K562 (cell line): Measurements from ENCODE around the gene SGMS1. TPM values are rescaled to one million over a fixed set of nuclear protein-coding genes. Genes with fewer than 3 reads are reported as not detected.

Experiments
- ATAC-seq: fragments of 200-7000 bp; cut with Tn5 transposase; 3 replicates; pipeline ENCODE4 v1.9.1; 2020; ENCODE audit warnings: moderate library complexity
- BruUV-seq: library from RNA; stranded (reverse); fragments of 400-500 nt; replicated peaks from 2 replicates; lab custom pipeline; 2021; lab: Mats Ljungman, UMichigan
- CTCF ChIA-PET: fragments of 300-600 bp; formaldehyde crosslinking; extraction: SDS; loops from one replicate; lab custom pipeline; 2021; ENCODE audit warnings: low intra/inter-chr PET ratio; lab: Yijun Ruan, JAX
- POLR2A ChIA-PET: fragments of 300-600, 350-650 bp; sonication (Branson Sonifier 250); formaldehyde crosslinking; extraction: SDS; loops from one replicate; lab custom pipeline; 2021; ENCODE audit warnings: antibody characterized with exemption, inconsistent platforms; lab: Yijun Ruan, JAX
- DNase-seq, 4 experiments: peaks; one replicate each; pipeline versions ENCODE4 v3.0.0 to v3.0.0-alpha.2; 2011 to 2018; ENCODE audit warnings: low spot score in 3 of 4, mixed read lengths in 3 of 4; ENCODE audit errors: extremely low read depth in 1 of 4
- FAIRE-seq: peaks from 2 replicates; lab custom pipeline; 2011; peaks lifted over from hg19 to GRCh38; lab: Jason Lieb, UNC
- H2AFZ ChIP-seq: 2 replicates; pipeline ENCODE4 v1.6.0; 2011; ENCODE audit warnings: low read depth, low read length, control low read depth, inconsistent platforms
- H3K27ac ChIP-seq: fragments of 200-600 bp; 3 replicates; pipeline ENCODE4 v1.8.0; 2011; ENCODE audit warnings: low read depth, mild to moderate bottlenecking, control low read depth, inconsistent platforms, low read length, moderate library complexity, mixed read lengths; ENCODE audit errors: extremely low read depth
- H3K27me3 ChIP-seq, 2 experiments: fragments of 300-600 bp in 1 of 2; 2 replicates in 1 of 2; 3 replicates in 1 of 2; pipeline versions ENCODE4 v1.6.0 to v1.8.0; 2011; ENCODE audit warnings: inconsistent platforms in 2 of 2, low read length in 2 of 2, mild to moderate bottlenecking in 1 of 2, mixed read lengths in 1 of 2, moderate library complexity in 1 of 2; ENCODE audit not compliant: control insufficient read depth in 2 of 2, insufficient read depth in 2 of 2
- H3K36me3 ChIP-seq: fragments of 300-600 bp; 3 replicates; pipeline ENCODE4 v1.8.0; 2011; ENCODE audit warnings: mild to moderate bottlenecking, low read length, inconsistent platforms; ENCODE audit not compliant: control insufficient read depth, insufficient read depth
- H3K4me1 ChIP-seq, 2 experiments: fragments of 200-600 bp in 1 of 2; replicated peaks in 1 of 2; 2 replicates in 1 of 2; 3 replicates in 1 of 2; pipeline versions ENCODE4 v1.5.1 to v1.8.0; 2011; ENCODE audit warnings: inconsistent platforms in 2 of 2, low read length in 2 of 2, mild to moderate bottlenecking in 1 of 2, mixed read lengths in 1 of 2, moderate library complexity in 1 of 2; ENCODE audit not compliant: control insufficient read depth in 2 of 2, insufficient read depth in 2 of 2
- H3K4me2 ChIP-seq: 2 replicates; pipeline ENCODE4 v1.6.1; 2011; ENCODE audit warnings: low read length, control low read depth, inconsistent platforms, mixed read lengths; ENCODE audit not compliant: insufficient read depth
- H3K4me3 ChIP-seq: fragments of 200-600 bp; sonication (generic), shearing (Covaris generic); 2 replicates; pipeline ENCODE4 v1.5.1; 2016; ENCODE audit warnings: control low read depth, inconsistent platforms
- H3K79me2 ChIP-seq: fragments of 200-600 bp; 3 replicates; pipeline ENCODE4 v1.8.0; 2011; ENCODE audit warnings: low read length, inconsistent platforms; ENCODE audit not compliant: control insufficient read depth, insufficient read depth
- H3K9ac ChIP-seq, 2 experiments: 2 replicates each; pipeline versions ENCODE4 v1.6.0 to v1.6.1; 2011; ENCODE audit warnings: low read depth in 2 of 2, low read length in 2 of 2, control low read depth in 1 of 2, inconsistent platforms in 1 of 2, mild to moderate bottlenecking in 1 of 2, mixed read lengths in 1 of 2; ENCODE audit not compliant: insufficient read depth in 1 of 2
- H3K9me1 ChIP-seq: one replicate; pipeline ENCODE4 v1.6.0; 2011; ENCODE audit warnings: inconsistent platforms, mild to moderate bottlenecking, low read length, moderate library complexity; ENCODE audit not compliant: control insufficient read depth, insufficient read depth
- H3K9me3 ChIP-seq: replicated peaks from 2 replicates; pipeline ENCODE4 v1.5.1; 2011; ENCODE audit warnings: low read depth, low read length, inconsistent platforms; ENCODE audit not compliant: control insufficient read depth, insufficient read depth
- H4K20me1 ChIP-seq: replicated peaks from 2 replicates; pipeline ENCODE4 v1.6.1; 2011; ENCODE audit warnings: low read length, inconsistent platforms, mixed read lengths; ENCODE audit not compliant: control insufficient read depth, insufficient read depth
- CBX3 ChIP-seq, 2 experiments: IDR thresholded peaks; 1 replicate in 1 of 2; 2 replicates in 1 of 2; pipeline ENCODE4 v1.6.1; 2012; ENCODE audit warnings: inconsistent platforms in 2 of 2, low read length in 2 of 2, borderline replicate concordance in 1 of 2, control low read depth in 1 of 2
- DEAF1 ChIP-seq: fragments of 450-650 bp; formaldehyde crosslinking; IDR thresholded peaks from 2 replicates; pipeline ENCODE4 v1.4.0; 2020; ENCODE audit warnings: mild to moderate bottlenecking, moderate library complexity
- FOXK2 ChIP-seq, 2 experiments: fragments of 450-650 bp; IDR thresholded peaks in 1 of 2; conservative IDR thresholded peaks in 1 of 2; 2 replicates each; pipeline ENCODE4 v1.6.1; 2016; ENCODE audit warnings: low read depth in 2 of 2, mild to moderate bottlenecking in 1 of 2
- KAT2B ChIP-seq: IDR thresholded peaks from one replicate; pipeline ENCODE4 v1.6.1; 2012; ENCODE audit warnings: low read depth, mild to moderate bottlenecking, control low read depth, inconsistent platforms, low read length, moderate library complexity
- NBN ChIP-seq: fragments of 450-650 bp; IDR thresholded peaks from 2 replicates; pipeline ENCODE4 v1.6.1; 2016; ENCODE audit warnings: low read depth, mild to moderate bottlenecking
- RCOR1 ChIP-seq, 2 experiments: IDR thresholded peaks; 2 replicates each; pipeline ENCODE4 v1.6.1; 2012; ENCODE audit warnings: low read depth in 2 of 2, low read length in 2 of 2, borderline replicate concordance in 1 of 2, improper control_type of control experiment in 1 of 2
- SLC30A9 ChIP-seq: fragments of 250-450 bp; sonication (Bioruptor Pico); IDR thresholded peaks from 2 replicates; pipeline ENCODE4 v1.8.0; 2022; ENCODE audit warnings: mild to moderate bottlenecking, moderate library complexity
- WGBS: fragments of 100-300 bp; shearing (Covaris generic); methylation state at CpG from one replicate; pipeline ENCODE4 v1.1.6; 2016; ENCODE audit warnings: low coverage, mixed read lengths; ENCODE audit not compliant: insufficient coverage; ENCODE audit errors: missing lambda C conversion rate; 5-methylcytosine and 5-hydroxymethylcytosine counted together
- in situ Hi-C: fragments of 300-500 bp; cut with MboI; formaldehyde crosslinking; loops from 4 replicates; pipeline ENCODE4 v1.15.0; 2018; ENCODE audit warnings: inconsistent platforms, mixed read lengths
- intact Hi-C: fragments of 100-400 bp; cut with micrococcal nuclease; formaldehyde crosslinking; loops from 2 replicates; pipeline ENCODE4 v1.14.2; 2022
- polyA plus RNA-seq, 8 experiments: library from polyadenylated mRNA; depleted of rRNA in 4 of 8; stranded (reverse) in 5 of 8; unstranded in 3 of 8; fragments of >200 nt; fragmentation: Nextera tagmentation in 2 of 8; fragmentation: Illumina TruSeq in 1 of 8; extraction: Ambion mirVana in 2 of 8; extraction: Trizol in 1 of 8; gene quantifications; 2 replicates each; pipeline versions ENCODE4 v1.2.1 to v1.2.3, GENCODE V29; 2011 to 2014; ENCODE audit warnings: inconsistent platforms in 1 of 8, missing spikeins in 1 of 8
- total RNA-seq, 7 experiments: library from RNA; depleted of rRNA in 6 of 7; stranded (reverse); fragments of >200 nt in 6 of 7; fragmentation: Illumina TruSeq in 2 of 7; extraction: Trizol in 2 of 7; gene quantifications; 2 replicates each; pipeline versions ENCODE4 v1.2.1 to v1.2.3, GENCODE V29; 2011 to 2021; ENCODE audit warnings: low replicate concordance in 1 of 7
- TF ChIP-seq, protein P1 (sequence below), 2 experiments: fragments of 450-650 bp; conservative IDR thresholded peaks; 2 replicates each; pipeline ENCODE4 v1.6.1; 2017; ENCODE audit warnings: mild to moderate bottlenecking in 2 of 2, moderate library complexity in 2 of 2
- TF ChIP-seq, protein P2 (sequence below), 2 experiments: fragments of 450-650 bp; formaldehyde crosslinking in 1 of 2; IDR thresholded peaks; 2 replicates each; pipeline versions ENCODE4 v1.4.0 to v1.6.1; 2014 to 2020; ENCODE audit warnings: mild to moderate bottlenecking in 2 of 2, borderline replicate concordance in 1 of 2, low read depth in 1 of 2

Gene SGMS1
- total and polyA plus RNA-seq, 9 of the 15 experiments (the other 6 are each of a cell fraction or from before 2014, with no cell fraction given), result 22.6 to 232 (median 82.2) TPM

GRCh38 chr10:50653142-50653541, 29.4 kb upstream of the SGMS1 start:
- Histone ChIP-seq H3K4me1 (peaks cover 11 to 19% of the 10 kb centered on the region in 2 experiments; a peak in 4 of 5 replicates), H3K4me3 (no peak overlapping the region), H4K20me1 (no peaks in the 10 kb centered on the region), H3K9me3 (no peaks in the 10 kb centered on the region), H3K36me3 (no peaks in the 10 kb centered on the region), H3K9me1 (no peaks in the 10 kb centered on the region), H3K27ac (no peak overlapping the region), H3K4me2 (no peak overlapping the region; the same call in 1 of the 2 replicates), H2AFZ (peak overlapping the region; percentile 49; the same call in 1 of the 2 replicates), H3K27me3 (no peaks in the 10 kb centered on the region), H3K79me2 (peaks cover 23% of the 10 kb centered on the region; the same call in 2 of the 3 replicates), H3K9ac (no peak overlapping the region)
- FAIRE-seq, result peak; percentile 67
- WGBS, result 0% methylated on average over 3 of the region's 3 CpGs
- peak in 3 of 4 experiments; percentile 24 to 62 (median 47) for DNase-seq
- peak; percentile 75 for ATAC-seq
- ChIA-PET POLR2A (interaction anchor here (0.5 kb wide), 1 partner anchor 96 kb away, joined by 3 read pairs; no protein-coding TSS in a partner anchor), CTCF (interaction anchor here (0.6 kb wide), 1 partner anchor 361 kb away, joined by 5 read pairs; no protein-coding TSS in a partner anchor)
- in situ Hi-C loops, result no loop called here
- BruUV-seq, result no TSS peak
- intact Hi-C loops, result loop anchor here (2.0 to 5.0 kb wide), 2 partner anchors 28 to 361 kb away; no protein-coding TSS in a partner anchor
- TF ChIP-seq, protein P1, sequence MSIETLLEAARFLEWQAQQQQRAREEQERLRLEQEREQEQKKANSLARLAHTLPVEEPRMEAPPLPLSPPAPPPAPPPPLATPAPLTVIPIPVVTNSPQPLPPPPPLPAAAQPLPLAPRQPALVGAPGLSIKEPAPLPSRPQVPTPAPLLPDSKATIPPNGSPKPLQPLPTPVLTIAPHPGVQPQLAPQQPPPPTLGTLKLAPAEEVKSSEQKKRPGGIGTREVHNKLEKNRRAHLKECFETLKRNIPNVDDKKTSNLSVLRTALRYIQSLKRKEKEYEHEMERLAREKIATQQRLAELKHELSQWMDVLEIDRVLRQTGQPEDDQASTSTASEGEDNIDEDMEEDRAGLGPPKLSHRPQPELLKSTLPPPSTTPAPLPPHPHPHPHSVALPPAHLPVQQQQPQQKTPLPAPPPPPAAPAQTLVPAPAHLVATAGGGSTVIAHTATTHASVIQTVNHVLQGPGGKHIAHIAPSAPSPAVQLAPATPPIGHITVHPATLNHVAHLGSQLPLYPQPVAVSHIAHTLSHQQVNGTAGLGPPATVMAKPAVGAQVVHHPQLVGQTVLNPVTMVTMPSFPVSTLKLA (conservative IDR thresholded peaks at IDR 0.05), result no peak
- TF ChIP-seq DEAF1 (CRISPR knock-in tag) (0 out of 2 replicates have a peak, but pooled peaks have one; percentile 28), KAT2B (no peak), FOXK2 (conservative IDR thresholded peaks at IDR 0.05 in 1 of 2, IDR thresholded peaks at IDR 0.05 in 1 of 2; ENCODE audit: low read depth in 2 of 2) (peak in 1 of 2 experiments; percentile 15; a peak in 1 of 4 replicates), NBN (0 out of 2 replicates have a peak, but pooled peaks have one; percentile 15), CBX3 (IDR thresholded peaks at IDR 0.05; ENCODE audit: borderline replicate concordance in 1 of 2, low read length in 2 of 2) (no peak), SLC30A9 (no peak), RCOR1 (IDR thresholded peaks at IDR 0.05; ENCODE audit: borderline replicate concordance in 1 of 2, low read depth in 2 of 2, low read length in 2 of 2) (0 out of 4 replicates have a peak, but pooled peaks of 1 of the 2 experiments have one; percentile 12)
- TF ChIP-seq, protein P2, sequence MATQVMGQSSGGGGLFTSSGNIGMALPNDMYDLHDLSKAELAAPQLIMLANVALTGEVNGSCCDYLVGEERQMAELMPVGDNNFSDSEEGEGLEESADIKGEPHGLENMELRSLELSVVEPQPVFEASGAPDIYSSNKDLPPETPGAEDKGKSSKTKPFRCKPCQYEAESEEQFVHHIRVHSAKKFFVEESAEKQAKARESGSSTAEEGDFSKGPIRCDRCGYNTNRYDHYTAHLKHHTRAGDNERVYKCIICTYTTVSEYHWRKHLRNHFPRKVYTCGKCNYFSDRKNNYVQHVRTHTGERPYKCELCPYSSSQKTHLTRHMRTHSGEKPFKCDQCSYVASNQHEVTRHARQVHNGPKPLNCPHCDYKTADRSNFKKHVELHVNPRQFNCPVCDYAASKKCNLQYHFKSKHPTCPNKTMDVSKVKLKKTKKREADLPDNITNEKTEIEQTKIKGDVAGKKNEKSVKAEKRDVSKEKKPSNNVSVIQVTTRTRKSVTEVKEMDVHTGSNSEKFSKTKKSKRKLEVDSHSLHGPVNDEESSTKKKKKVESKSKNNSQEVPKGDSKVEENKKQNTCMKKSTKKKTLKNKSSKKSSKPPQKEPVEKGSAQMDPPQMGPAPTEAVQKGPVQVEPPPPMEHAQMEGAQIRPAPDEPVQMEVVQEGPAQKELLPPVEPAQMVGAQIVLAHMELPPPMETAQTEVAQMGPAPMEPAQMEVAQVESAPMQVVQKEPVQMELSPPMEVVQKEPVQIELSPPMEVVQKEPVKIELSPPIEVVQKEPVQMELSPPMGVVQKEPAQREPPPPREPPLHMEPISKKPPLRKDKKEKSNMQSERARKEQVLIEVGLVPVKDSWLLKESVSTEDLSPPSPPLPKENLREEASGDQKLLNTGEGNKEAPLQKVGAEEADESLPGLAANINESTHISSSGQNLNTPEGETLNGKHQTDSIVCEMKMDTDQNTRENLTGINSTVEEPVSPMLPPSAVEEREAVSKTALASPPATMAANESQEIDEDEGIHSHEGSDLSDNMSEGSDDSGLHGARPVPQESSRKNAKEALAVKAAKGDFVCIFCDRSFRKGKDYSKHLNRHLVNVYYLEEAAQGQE (IDR thresholded peaks at IDR 0.05; ENCODE audit: borderline replicate concordance), result peak; percentile 57; the same call in 1 of the 2 replicates
- TF ChIP-seq, protein P2 (CRISPR knock-in tag; IDR thresholded peaks at IDR 0.05; ENCODE audit: low read depth), result no peak
